LoVo (cell line): Measurements from ENCODE around the gene MYO7B.
"Not testable (repeated sequence)": the region's sequence is repeated elsewhere in the genome, so short reads cannot be mapped to it uniquely, and the experiment has no call there.

ENCODE experiments used
- DNase-seq: peaks from one replicate; pipeline ENCODE4 v3.0.0-alpha.2; 2016; ENCODE audit warnings: low spot score

Gene MYO7B

GRCh38 chr2:127552846-127553245 lies 17.4 kb downstream of the MYO7B start:
- DNase-seq = no peak

GRCh38 chr2:127558911-127559310 lies 23.4 kb downstream of the MYO7B start:
- DNase-seq = no peak

GRCh38 chr2:127559454-127559853 lies 24.0 kb downstream of the MYO7B start:
- no peak for DNase-seq

- no peak for DNase-seq
These were observed 24.9 kb downstream of the MYO7B start for GRCh38 chr2:127560201-127560930.

GRCh38 chr2:127560931-127561280 lies 25.4 kb downstream of the MYO7B start:
- DNase-seq = no peak

- no peak for DNase-seq
These were observed 25.9 kb downstream of the MYO7B start for GRCh38 chr2:127561371-127561770.

GRCh38 chr2:127562936-127563335 lies 27.5 kb downstream of the MYO7B start:
- no peak for DNase-seq

- DNase-seq = no peak
These were observed 28.3 kb downstream of the MYO7B start for GRCh38 chr2:127563458-127564428.

GRCh38 chr2:127564429-127565260 lies 29.2 kb downstream of the MYO7B start:
- DNase-seq = no peak

GRCh38 chr2:127565261-127566138 lies 30.0 kb downstream of the MYO7B start:
- DNase-seq = no peak

GRCh38 chr2:127566139-127566417 lies 30.6 kb downstream of the MYO7B start:
- no peak for DNase-seq

- no peak for DNase-seq
These were observed 31.1 kb downstream of the MYO7B start for GRCh38 chr2:127566576-127566975.

GRCh38 chr2:127567351-127567854 lies 31.9 kb downstream of the MYO7B start:
- no peak for DNase-seq

GRCh38 chr2:127568128-127568527 lies 32.6 kb downstream of the MYO7B start:
- DNase-seq = no peak

GRCh38 chr2:127569666-127570065 lies 34.2 kb downstream of the MYO7B start:
- DNase-seq = no peak

- DNase-seq = no peak
These were observed 35.1 kb downstream of the MYO7B start for GRCh38 chr2:127570282-127571250.

- not testable (repeated sequence) for DNase-seq
These were observed 36.9 kb downstream of the MYO7B start for GRCh38 chr2:127572352-127572751.

GRCh38 chr2:127572841-127573240 lies 37.4 kb downstream of the MYO7B start:
- DNase-seq = no peak

- DNase-seq = no peak
These were observed 37.8 kb downstream of the MYO7B start for GRCh38 chr2:127573298-127573697.

GRCh38 chr2:127573771-127574170 lies 38.3 kb downstream of the MYO7B start:
- DNase-seq = no peak
